HK-2 (cell line): Measurements from ENCODE around the gene ANKRD17.
"Not testable (repeated sequence)": the region's sequence is repeated elsewhere in the genome, so short reads cannot be mapped to it uniquely, and the experiment has no call there.

Experiments used
- DNase-seq: peaks from one replicate; pipeline ENCODE4 v3.0.0-alpha.2; 2018; ENCODE audit not compliant: unreplicated experiment

ANKRD17 gene

GRCh38 chr4:73205482-73205881 lies 53.1 kb downstream of the ANKRD17 start:
- DNase-seq = no peak

GRCh38 chr4:73203976-73204375 lies 54.6 kb downstream of the ANKRD17 start:
- DNase-seq = not testable (repeated sequence)

- no peak for DNase-seq
These were observed 61.4 kb downstream of the ANKRD17 start for GRCh38 chr4:73197220-73197619.

- no peak for DNase-seq
These were observed 64.5 kb downstream of the ANKRD17 start for GRCh38 chr4:73194064-73194463.

- no peak for DNase-seq
These were observed 64.9 kb downstream of the ANKRD17 start for GRCh38 chr4:73193659-73194058.

- DNase-seq = no peak
These were observed 65.4 kb downstream of the ANKRD17 start for GRCh38 chr4:73193155-73193554.

- peak; percentile 13 for DNase-seq
These were observed 69.3 kb downstream of the ANKRD17 start for GRCh38 chr4:73189274-73189810.

- no peak for DNase-seq
These were observed 71.3 kb downstream of the ANKRD17 start for GRCh38 chr4:73187325-73187724.

GRCh38 chr4:73185903-73186302 lies 72.7 kb downstream of the ANKRD17 start:
- no peak for DNase-seq

- DNase-seq = no peak
These were observed 77.4 kb downstream of the ANKRD17 start for GRCh38 chr4:73181231-73181630.

GRCh38 chr4:73178389-73178788 lies 80.2 kb downstream of the ANKRD17 start:
- DNase-seq = no peak

GRCh38 chr4:73172161-73172560 lies 86.4 kb downstream of the ANKRD17 start:
- DNase-seq = no peak

GRCh38 chr4:73170518-73171198 lies 87.9 kb downstream of the ANKRD17 start:
- no peak for DNase-seq

- no peak for DNase-seq
These were observed 92.4 kb downstream of the ANKRD17 start for GRCh38 chr4:73166212-73166611.

GRCh38 chr4:73161527-73162185 lies 96.9 kb downstream of the ANKRD17 start:
- DNase-seq = no peak

- no peak for DNase-seq
These were observed 102.2 kb downstream of the ANKRD17 start for GRCh38 chr4:73156394-73156793.

GRCh38 chr4:73152893-73153292 lies 105.7 kb downstream of the ANKRD17 start:
- no peak for DNase-seq

GRCh38 chr4:73142995-73143547 lies 115.5 kb downstream of the ANKRD17 start:
- no peak for DNase-seq

- no peak for DNase-seq
These were observed 118.6 kb downstream of the ANKRD17 start for GRCh38 chr4:73139991-73140390.

GRCh38 chr4:73139245-73139644 lies 119.4 kb downstream of the ANKRD17 start:
- DNase-seq = no peak

GRCh38 chr4:73137121-73137520 lies 121.5 kb downstream of the ANKRD17 start:
- no peak for DNase-seq

GRCh38 chr4:73133784-73134183 lies 124.8 kb downstream of the ANKRD17 start:
- DNase-seq = no peak

- no peak for DNase-seq
These were observed 127.3 kb downstream of the ANKRD17 start for GRCh38 chr4:73131281-73131680.
